ENCODE results near the gene OSTN.

OSTN gene

DNA sequence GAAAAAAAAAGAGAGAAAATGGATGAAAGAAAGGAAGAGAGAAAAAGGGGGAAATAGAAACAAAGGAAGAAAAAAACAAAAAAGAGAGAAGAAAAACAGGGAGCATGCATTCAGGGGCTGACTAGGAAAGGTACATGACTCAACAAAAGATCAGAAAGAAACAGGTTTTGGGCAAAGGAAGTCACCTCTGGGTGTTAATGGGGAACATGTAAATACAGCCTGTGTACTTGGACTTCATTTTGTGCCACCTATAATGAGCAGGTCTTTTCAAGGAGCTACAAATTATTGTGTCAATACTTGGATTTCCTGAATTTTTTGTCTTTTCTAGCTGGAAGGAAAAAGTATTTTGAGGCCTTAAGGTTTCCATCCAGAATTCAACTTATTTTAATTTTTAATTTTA, 76.7 kb downstream of the OSTN start:
- no peaks in the 10 kb centered on the region for H4K20me1 ChIP-seq (ENCODE audit: insufficient read depth)
- H3K9ac ChIP-seq = no peak overlapping the region
- no peaks in the 10 kb centered on the region for H3K4me1 ChIP-seq (ENCODE audit: low read depth, poor library complexity, severe bottlenecking)
- no peak overlapping the region for H3K4me2 ChIP-seq
- no peak overlapping the region for H3K27ac ChIP-seq
- no peak overlapping the region for H3K4me3 ChIP-seq (IDR thresholded peaks at IDR 0.05; ENCODE audit: insufficient read depth, low read depth, low read length)
- TF ChIP-seq, protein P1, sequence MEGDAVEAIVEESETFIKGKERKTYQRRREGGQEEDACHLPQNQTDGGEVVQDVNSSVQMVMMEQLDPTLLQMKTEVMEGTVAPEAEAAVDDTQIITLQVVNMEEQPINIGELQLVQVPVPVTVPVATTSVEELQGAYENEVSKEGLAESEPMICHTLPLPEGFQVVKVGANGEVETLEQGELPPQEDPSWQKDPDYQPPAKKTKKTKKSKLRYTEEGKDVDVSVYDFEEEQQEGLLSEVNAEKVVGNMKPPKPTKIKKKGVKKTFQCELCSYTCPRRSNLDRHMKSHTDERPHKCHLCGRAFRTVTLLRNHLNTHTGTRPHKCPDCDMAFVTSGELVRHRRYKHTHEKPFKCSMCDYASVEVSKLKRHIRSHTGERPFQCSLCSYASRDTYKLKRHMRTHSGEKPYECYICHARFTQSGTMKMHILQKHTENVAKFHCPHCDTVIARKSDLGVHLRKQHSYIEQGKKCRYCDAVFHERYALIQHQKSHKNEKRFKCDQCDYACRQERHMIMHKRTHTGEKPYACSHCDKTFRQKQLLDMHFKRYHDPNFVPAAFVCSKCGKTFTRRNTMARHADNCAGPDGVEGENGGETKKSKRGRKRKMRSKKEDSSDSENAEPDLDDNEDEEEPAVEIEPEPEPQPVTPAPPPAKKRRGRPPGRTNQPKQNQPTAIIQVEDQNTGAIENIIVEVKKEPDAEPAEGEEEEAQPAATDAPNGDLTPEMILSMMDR (conservative IDR thresholded peaks at IDR 0.05; ENCODE audit: low read depth, low read length) = no peak
- no peaks in the 10 kb centered on the region for H3K36me3 ChIP-seq (ENCODE audit: insufficient read depth)
- no peak overlapping the region for H2AFZ ChIP-seq (ENCODE audit: low read depth)
- no peaks in the 10 kb centered on the region for H3K79me2 ChIP-seq (ENCODE audit: insufficient read depth, low read depth)
- no peaks in the 10 kb centered on the region for H3K27me3 ChIP-seq (ENCODE audit: insufficient read depth, low read depth)

DNA sequence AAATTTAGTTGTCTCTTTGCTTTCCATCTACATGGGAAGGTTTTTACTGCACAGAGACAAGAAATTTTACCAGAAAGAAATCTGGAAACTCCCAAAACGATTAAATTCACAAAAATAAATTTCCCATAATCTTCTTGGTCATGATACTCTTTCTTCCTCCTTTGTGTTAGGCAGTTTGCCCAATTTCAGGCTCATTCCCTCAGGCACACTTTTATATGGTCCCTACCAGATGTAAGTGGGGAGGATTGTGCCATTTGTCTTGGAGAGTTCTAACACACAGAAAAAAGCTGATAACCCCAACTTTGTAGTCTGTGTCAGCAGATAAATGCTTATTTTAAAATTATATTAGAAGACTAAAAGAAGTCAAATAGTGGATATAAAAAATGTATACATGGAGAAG, 81.1 kb downstream of the OSTN start:
- no peaks in the 10 kb centered on the region for H3K4me1 ChIP-seq (ENCODE audit: low read depth, poor library complexity, severe bottlenecking)
- TF ChIP-seq, protein P1 (conservative IDR thresholded peaks at IDR 0.05; ENCODE audit: low read depth, low read length) = no peak
- no peak overlapping the region for H3K9ac ChIP-seq
- H3K79me2 ChIP-seq (ENCODE audit: insufficient read depth, low read depth) = no peaks in the 10 kb centered on the region
- H3K27me3 ChIP-seq (ENCODE audit: insufficient read depth, low read depth) = no peaks in the 10 kb centered on the region
- no peak overlapping the region for H3K27ac ChIP-seq
- H3K4me2 ChIP-seq = no peak overlapping the region
- H3K36me3 ChIP-seq (ENCODE audit: insufficient read depth) = no peaks in the 10 kb centered on the region
- H3K4me3 ChIP-seq (IDR thresholded peaks at IDR 0.05; ENCODE audit: insufficient read depth, low read depth, low read length) = no peak overlapping the region
- H4K20me1 ChIP-seq (ENCODE audit: insufficient read depth) = no peaks in the 10 kb centered on the region
- H2AFZ ChIP-seq (ENCODE audit: low read depth) = no peak overlapping the region

DNA sequence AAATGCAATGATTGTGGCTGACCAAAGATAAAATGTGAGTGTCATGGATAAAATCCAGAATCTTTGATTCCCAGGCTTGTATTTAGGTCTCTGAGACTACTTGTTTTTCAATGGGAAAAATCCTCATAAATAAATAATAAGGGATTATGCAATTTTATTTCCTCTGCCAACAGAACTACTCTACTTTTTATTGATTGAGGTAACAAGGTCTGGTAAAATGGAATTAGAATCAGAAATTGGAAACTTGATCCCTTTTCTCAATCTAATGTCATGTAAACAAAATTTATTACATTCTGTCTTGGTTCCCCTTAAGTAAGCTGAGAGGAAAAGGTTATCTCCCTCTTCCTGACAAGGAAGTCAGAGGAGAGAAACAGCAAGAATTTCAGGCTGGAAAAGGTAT, 81.8 kb downstream of the OSTN start:
- no peak overlapping the region for H3K4me3 ChIP-seq (IDR thresholded peaks at IDR 0.05; ENCODE audit: insufficient read depth, low read depth, low read length)

DNA sequence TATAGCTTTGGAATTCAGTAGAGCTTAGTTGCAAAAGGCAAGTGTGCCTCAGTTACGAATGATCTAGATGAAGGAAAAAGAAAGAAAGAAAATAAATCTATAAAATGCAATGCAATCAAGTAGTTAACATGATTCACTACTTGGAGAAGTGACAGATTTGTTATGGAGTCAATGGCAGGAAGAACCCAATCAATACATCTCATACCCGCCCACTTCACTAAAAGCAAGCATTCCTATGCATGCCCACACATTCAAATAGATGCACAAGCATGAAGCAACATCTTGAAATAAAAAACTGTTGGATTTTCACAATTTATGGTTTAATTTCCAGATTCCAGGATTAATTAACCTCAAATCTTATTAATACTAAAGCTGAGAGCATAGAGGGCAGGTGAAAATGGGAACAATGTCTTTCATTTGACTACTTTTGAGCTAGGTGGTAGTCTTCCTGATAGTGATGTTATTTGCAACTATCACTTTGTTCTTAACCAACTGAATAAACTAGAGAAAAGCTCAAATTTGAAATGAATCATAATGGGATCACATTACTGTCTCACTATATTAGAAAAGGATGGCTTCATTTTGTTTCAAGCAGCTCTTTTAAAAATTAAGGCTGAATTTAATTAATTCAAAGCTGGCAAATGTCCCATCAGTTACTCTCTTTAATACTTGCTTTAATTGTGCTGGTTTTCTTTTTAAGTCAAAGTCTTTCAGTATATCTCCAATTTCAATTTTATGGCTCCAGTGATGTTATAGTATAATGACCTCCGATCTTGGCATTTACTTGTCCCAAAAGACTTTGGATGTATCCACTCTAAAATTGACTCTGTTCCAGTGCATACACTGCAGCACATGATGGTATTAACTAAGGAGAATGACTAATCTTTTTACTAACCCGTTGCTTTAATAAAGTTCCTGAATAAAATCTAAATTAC, 83.5 kb downstream of the OSTN start:
- Histone ChIP-seq H3K4me3 (IDR thresholded peaks at IDR 0.05; ENCODE audit: insufficient read depth, low read depth, low read length) (no peak overlapping the region), H3K9ac (no peak overlapping the region), H4K20me1 (ENCODE audit: insufficient read depth) (no peaks in the 10 kb centered on the region), H3K79me2 (ENCODE audit: insufficient read depth, low read depth) (no peaks in the 10 kb centered on the region), H3K4me1 (ENCODE audit: low read depth, poor library complexity, severe bottlenecking) (no peaks in the 10 kb centered on the region), H3K27me3 (ENCODE audit: insufficient read depth, low read depth) (no peaks in the 10 kb centered on the region), H3K27ac (no peak overlapping the region), H2AFZ (ENCODE audit: low read depth) (no peak overlapping the region), H3K36me3 (ENCODE audit: insufficient read depth) (no peaks in the 10 kb centered on the region), H3K4me2 (no peak overlapping the region)
- TF ChIP-seq, protein P1 (conservative IDR thresholded peaks at IDR 0.05; ENCODE audit: low read depth, low read length) = no peak

More for the DNA sequence above, 81.8 kb downstream of the OSTN start:
- Histone ChIP-seq H3K4me2 (no peak overlapping the region), H3K27ac (no peak overlapping the region), H3K79me2 (ENCODE audit: insufficient read depth, low read depth) (no peaks in the 10 kb centered on the region), H3K4me1 (ENCODE audit: low read depth, poor library complexity, severe bottlenecking) (no peaks in the 10 kb centered on the region), H2AFZ (ENCODE audit: low read depth) (no peak overlapping the region), H3K27me3 (ENCODE audit: insufficient read depth, low read depth) (no peaks in the 10 kb centered on the region), H3K36me3 (ENCODE audit: insufficient read depth) (no peaks in the 10 kb centered on the region), H3K9ac (no peak overlapping the region), H4K20me1 (ENCODE audit: insufficient read depth) (no peaks in the 10 kb centered on the region)
- TF ChIP-seq, protein P1 (conservative IDR thresholded peaks at IDR 0.05; ENCODE audit: low read depth, low read length) = no peak

All from KMS-11 (cell line).